ENCODE measurements around the gene PRICKLE2.

Gene PRICKLE2

GRCh38 chr3:64134882-64135281, 90.4 kb downstream of the PRICKLE2 start:
- H3K9me3 ChIP-seq (ENCODE audit: control insufficient read depth, low read length): no peaks in the 10 kb centered on the region
- H3K36me3 ChIP-seq (ENCODE audit: control insufficient read depth, insufficient read depth, low read length, severe bottlenecking): peaks cover 82% of the 10 kb centered on the region
- H3K9ac ChIP-seq (ENCODE audit: low read length): no peak overlapping the region
- DNase-seq (ENCODE audit: low read depth): no peak
- H3K4me1 ChIP-seq (ENCODE audit: control insufficient read depth, insufficient read depth, low read length): peaks cover 5% of the 10 kb centered on the region
- no peaks in the 10 kb centered on the region for H3K27me3 ChIP-seq (replicated peaks; ENCODE audit: control insufficient read depth, insufficient read depth, low read length)
- no peak overlapping the region for H3K4me3 ChIP-seq (ENCODE audit: low read length)

DNA sequence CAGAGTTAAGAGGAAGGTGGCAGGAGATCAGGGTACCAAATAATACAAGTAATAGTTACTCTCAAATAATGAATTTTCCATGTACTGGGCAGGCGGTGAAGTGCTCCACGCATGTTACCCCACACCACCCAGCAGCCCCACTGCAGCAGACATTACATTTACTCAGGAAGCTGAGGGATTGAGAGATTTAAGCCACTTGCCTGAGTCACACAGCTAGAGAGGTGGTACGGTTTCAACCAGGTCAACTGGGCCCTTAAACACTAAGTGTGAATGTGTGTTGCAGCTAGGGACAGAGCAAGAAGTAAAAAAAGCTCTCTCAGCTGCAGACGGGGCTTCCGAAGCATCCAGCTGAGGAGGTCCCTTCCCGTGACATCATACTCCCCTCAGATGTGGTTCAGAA, 91.3 kb downstream of the PRICKLE2 start:
- no peak for DNase-seq (ENCODE audit: low read depth)
- no peak overlapping the region for H3K4me3 ChIP-seq (ENCODE audit: low read length)

DNA sequence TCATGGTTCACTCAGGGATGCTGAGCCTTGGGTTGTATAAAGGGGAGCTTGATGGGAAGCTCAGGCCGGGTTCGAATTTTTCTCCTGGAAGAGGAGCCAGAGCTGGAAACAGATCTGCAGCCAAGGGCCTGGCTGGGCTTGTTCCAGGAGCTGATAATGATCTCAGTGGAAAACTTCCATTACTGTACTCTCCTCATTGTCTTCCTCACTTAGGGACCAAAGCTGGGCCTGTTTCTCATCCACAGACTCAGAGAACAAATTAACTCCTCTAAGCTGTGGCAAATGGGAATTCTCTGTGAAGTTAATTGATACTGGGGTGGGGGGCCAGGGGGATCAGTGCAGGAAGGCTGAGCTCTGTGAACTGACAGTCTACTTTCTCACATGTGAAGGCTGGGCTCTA, 92.0 kb downstream of the PRICKLE2 start:
- DNase-seq (ENCODE audit: low read depth): no peak
- no peak overlapping the region for H3K9ac ChIP-seq (ENCODE audit: low read length)
- no peaks in the 10 kb centered on the region for H3K27me3 ChIP-seq (replicated peaks; ENCODE audit: control insufficient read depth, insufficient read depth, low read length)
- no peaks in the 10 kb centered on the region for H3K9me3 ChIP-seq (ENCODE audit: control insufficient read depth, low read length)
- peaks cover 5% of the 10 kb centered on the region for H3K4me1 ChIP-seq (ENCODE audit: control insufficient read depth, insufficient read depth, low read length)
- no peak overlapping the region for H3K4me3 ChIP-seq (ENCODE audit: low read length)
- H3K36me3 ChIP-seq (ENCODE audit: control insufficient read depth, insufficient read depth, low read length, severe bottlenecking): peaks cover 75% of the 10 kb centered on the region

More for the DNA sequence above, 91.3 kb downstream of the PRICKLE2 start:
- H3K36me3 ChIP-seq (ENCODE audit: control insufficient read depth, insufficient read depth, low read length, severe bottlenecking): peaks cover 81% of the 10 kb centered on the region
- H3K9me3 ChIP-seq (ENCODE audit: control insufficient read depth, low read length): no peaks in the 10 kb centered on the region
- H3K4me1 ChIP-seq (ENCODE audit: control insufficient read depth, insufficient read depth, low read length): peaks cover 5% of the 10 kb centered on the region
- H3K27me3 ChIP-seq (replicated peaks; ENCODE audit: control insufficient read depth, insufficient read depth, low read length): no peaks in the 10 kb centered on the region
- no peak overlapping the region for H3K9ac ChIP-seq (ENCODE audit: low read length)

GRCh38 chr3:64131725-64132469, 93.4 kb downstream of the PRICKLE2 start:
- no peak overlapping the region for H3K9ac ChIP-seq (ENCODE audit: low read length)
- H3K9me3 ChIP-seq (ENCODE audit: control insufficient read depth, low read length): no peaks in the 10 kb centered on the region
- H3K4me1 ChIP-seq (ENCODE audit: control insufficient read depth, insufficient read depth, low read length): peaks cover 5% of the 10 kb centered on the region
- peak; percentile 32 for DNase-seq (ENCODE audit: low read depth)
- H3K36me3 ChIP-seq (ENCODE audit: control insufficient read depth, insufficient read depth, low read length, severe bottlenecking): peaks cover 72% of the 10 kb centered on the region
- H3K27me3 ChIP-seq (replicated peaks; ENCODE audit: control insufficient read depth, insufficient read depth, low read length): no peaks in the 10 kb centered on the region
- H3K4me3 ChIP-seq (ENCODE audit: low read length): no peak overlapping the region

GRCh38 chr3:64130436-64130835, 94.8 kb downstream of the PRICKLE2 start:
- no peaks in the 10 kb centered on the region for H3K9me3 ChIP-seq (ENCODE audit: control insufficient read depth, low read length)
- no peak overlapping the region for H3K4me3 ChIP-seq (ENCODE audit: low read length)
- no peak for DNase-seq (ENCODE audit: low read depth)
- peaks cover 5% of the 10 kb centered on the region for H3K4me1 ChIP-seq (ENCODE audit: control insufficient read depth, insufficient read depth, low read length)
- H3K36me3 ChIP-seq (ENCODE audit: control insufficient read depth, insufficient read depth, low read length, severe bottlenecking): peaks cover 62% of the 10 kb centered on the region
- H3K27me3 ChIP-seq (replicated peaks; ENCODE audit: control insufficient read depth, insufficient read depth, low read length): no peaks in the 10 kb centered on the region
- H3K9ac ChIP-seq (ENCODE audit: low read length): no peak overlapping the region

DNA sequence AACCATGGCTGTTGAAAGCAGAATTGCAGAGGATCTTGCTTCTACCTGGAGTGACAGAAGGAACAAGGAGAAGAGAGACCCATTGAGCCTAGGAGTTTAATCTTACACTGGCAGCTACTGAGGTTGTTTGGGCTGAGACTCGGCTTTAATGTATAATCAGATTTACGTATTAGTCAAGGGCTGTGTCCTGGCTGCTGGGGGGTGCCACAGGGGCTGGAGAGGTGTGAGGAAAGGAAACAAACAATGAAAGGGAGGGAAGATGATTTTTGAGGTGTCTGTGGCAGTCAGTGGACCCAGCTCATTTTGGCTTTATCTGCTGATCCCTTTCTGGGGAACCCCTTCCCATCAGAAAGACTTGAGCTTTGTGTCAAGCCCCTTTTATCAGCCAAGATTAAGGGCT, 95.7 kb downstream of the PRICKLE2 start:
- no peak overlapping the region for H3K9ac ChIP-seq (ENCODE audit: low read length)
- H3K9me3 ChIP-seq (ENCODE audit: control insufficient read depth, low read length): no peaks in the 10 kb centered on the region
- no peak overlapping the region for H3K4me3 ChIP-seq (ENCODE audit: low read length)
- DNase-seq (ENCODE audit: low read depth): no peak
- H3K27me3 ChIP-seq (replicated peaks; ENCODE audit: control insufficient read depth, insufficient read depth, low read length): no peaks in the 10 kb centered on the region
- H3K4me1 ChIP-seq (ENCODE audit: control insufficient read depth, insufficient read depth, low read length): peaks cover 5% of the 10 kb centered on the region
- H3K36me3 ChIP-seq (ENCODE audit: control insufficient read depth, insufficient read depth, low read length, severe bottlenecking): peaks cover 57% of the 10 kb centered on the region

DNA sequence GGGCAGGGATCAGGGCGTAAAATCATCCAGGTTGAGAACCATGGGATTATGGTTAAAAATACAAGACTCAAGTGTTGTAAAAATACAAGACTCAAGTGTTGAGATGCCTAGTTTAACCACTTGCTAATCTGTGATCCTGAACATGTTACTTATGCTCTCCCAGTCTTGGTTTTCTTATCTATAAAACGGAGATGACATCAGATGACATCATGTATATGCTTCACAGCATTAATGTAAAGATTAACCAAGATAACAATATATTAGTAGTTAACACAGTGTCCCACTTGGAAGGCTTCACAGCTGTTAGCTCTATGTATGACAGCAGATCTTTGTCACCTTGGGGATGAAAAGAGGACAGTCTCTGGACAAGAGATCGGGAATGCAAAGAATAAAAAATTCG, 96.2 kb downstream of the PRICKLE2 start:
- Histone ChIP-seq H3K9me3 (ENCODE audit: control insufficient read depth, low read length) (no peaks in the 10 kb centered on the region), H3K9ac (ENCODE audit: low read length) (no peak overlapping the region), H3K4me1 (ENCODE audit: control insufficient read depth, insufficient read depth, low read length) (peaks cover 5% of the 10 kb centered on the region), H3K36me3 (ENCODE audit: control insufficient read depth, insufficient read depth, low read length, severe bottlenecking) (peaks cover 52% of the 10 kb centered on the region), H3K27me3 (replicated peaks; ENCODE audit: control insufficient read depth, insufficient read depth, low read length) (no peaks in the 10 kb centered on the region), H3K4me3 (ENCODE audit: low read length) (no peak overlapping the region)
- DNase-seq (ENCODE audit: low read depth): no peak

- Histone ChIP-seq H3K4me1 (ENCODE audit: control insufficient read depth, insufficient read depth, low read length) (no peaks in the 10 kb centered on the region), H3K4me3 (ENCODE audit: low read length) (no peak overlapping the region), H3K36me3 (ENCODE audit: control insufficient read depth, insufficient read depth, low read length, severe bottlenecking) (peaks cover 51% of the 10 kb centered on the region), H3K9ac (ENCODE audit: low read length) (no peak overlapping the region), H3K9me3 (ENCODE audit: control insufficient read depth, low read length) (no peaks in the 10 kb centered on the region), H3K27me3 (replicated peaks; ENCODE audit: control insufficient read depth, insufficient read depth, low read length) (no peaks in the 10 kb centered on the region)
- DNase-seq (ENCODE audit: low read depth): no peak
These were observed 99.7 kb downstream of the PRICKLE2 start for GRCh38 chr3:64125561-64125960.

- Histone ChIP-seq H3K36me3 (ENCODE audit: control insufficient read depth, insufficient read depth, low read length, severe bottlenecking) (peaks cover 52% of the 10 kb centered on the region), H3K4me1 (ENCODE audit: control insufficient read depth, insufficient read depth, low read length) (no peaks in the 10 kb centered on the region), H3K9me3 (ENCODE audit: control insufficient read depth, low read length) (no peaks in the 10 kb centered on the region), H3K9ac (ENCODE audit: low read length) (no peak overlapping the region), H3K4me3 (ENCODE audit: low read length) (no peak overlapping the region), H3K27me3 (replicated peaks; ENCODE audit: control insufficient read depth, insufficient read depth, low read length) (no peaks in the 10 kb centered on the region)
- no peak for DNase-seq (ENCODE audit: low read depth)
These were observed 101.3 kb downstream of the PRICKLE2 start for GRCh38 chr3:64123931-64124330.

GRCh38 chr3:64122476-64122875, 102.8 kb downstream of the PRICKLE2 start:
- H3K9ac ChIP-seq (ENCODE audit: low read length): no peak overlapping the region
- no peaks in the 10 kb centered on the region for H3K27me3 ChIP-seq (replicated peaks; ENCODE audit: control insufficient read depth, insufficient read depth, low read length)
- DNase-seq (ENCODE audit: low read depth): no peak
- H3K9me3 ChIP-seq (ENCODE audit: control insufficient read depth, low read length): no peaks in the 10 kb centered on the region
- H3K36me3 ChIP-seq (ENCODE audit: control insufficient read depth, insufficient read depth, low read length, severe bottlenecking): peaks cover 48% of the 10 kb centered on the region
- no peaks in the 10 kb centered on the region for H3K4me1 ChIP-seq (ENCODE audit: control insufficient read depth, insufficient read depth, low read length)
- H3K4me3 ChIP-seq (ENCODE audit: low read length): no peak overlapping the region

DNA sequence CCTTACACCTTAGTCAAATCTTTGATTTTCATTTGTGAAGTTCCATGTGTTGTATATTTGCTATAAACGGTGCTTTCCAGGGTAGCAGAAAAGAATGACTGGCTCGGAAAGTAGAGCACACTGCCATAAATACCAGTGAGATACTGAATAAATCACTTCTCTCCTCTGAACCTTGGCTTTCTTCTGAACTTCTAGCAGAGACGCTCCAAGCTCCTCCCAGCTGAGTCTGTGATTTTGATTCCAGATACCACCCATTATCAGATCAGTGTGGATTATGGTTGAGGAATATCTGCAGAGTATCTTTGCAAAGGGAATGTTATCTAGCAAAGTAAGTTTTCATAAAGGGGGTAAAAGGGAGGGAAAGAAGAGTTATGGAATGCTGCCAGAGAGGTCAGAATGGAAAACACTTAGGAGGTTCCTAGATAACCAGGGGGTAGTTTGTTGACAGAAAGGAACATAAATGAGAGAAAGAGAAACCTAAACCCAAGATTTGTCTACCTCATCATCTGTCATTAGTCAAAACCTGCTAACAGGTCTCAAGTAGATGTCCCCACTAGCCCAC, 103.4 kb downstream of the PRICKLE2 start:
- H3K9ac ChIP-seq (ENCODE audit: low read length): no peak overlapping the region
- no peaks in the 10 kb centered on the region for H3K9me3 ChIP-seq (ENCODE audit: control insufficient read depth, low read length)
- H3K27me3 ChIP-seq (replicated peaks; ENCODE audit: control insufficient read depth, insufficient read depth, low read length): no peaks in the 10 kb centered on the region
- DNase-seq (ENCODE audit: low read depth): no peak
- H3K4me3 ChIP-seq (ENCODE audit: low read length): no peak overlapping the region
- H3K4me1 ChIP-seq (ENCODE audit: control insufficient read depth, insufficient read depth, low read length): no peaks in the 10 kb centered on the region
- peaks cover 41% of the 10 kb centered on the region for H3K36me3 ChIP-seq (ENCODE audit: control insufficient read depth, insufficient read depth, low read length, severe bottlenecking)

GRCh38 chr3:64120876-64121275, 104.4 kb downstream of the PRICKLE2 start:
- H3K4me1 ChIP-seq (ENCODE audit: control insufficient read depth, insufficient read depth, low read length): no peaks in the 10 kb centered on the region
- no peak overlapping the region for H3K9ac ChIP-seq (ENCODE audit: low read length)
- no peaks in the 10 kb centered on the region for H3K27me3 ChIP-seq (replicated peaks; ENCODE audit: control insufficient read depth, insufficient read depth, low read length)
- H3K4me3 ChIP-seq (ENCODE audit: low read length): no peak overlapping the region
- no peaks in the 10 kb centered on the region for H3K9me3 ChIP-seq (ENCODE audit: control insufficient read depth, low read length)
- H3K36me3 ChIP-seq (ENCODE audit: control insufficient read depth, insufficient read depth, low read length, severe bottlenecking): peaks cover 40% of the 10 kb centered on the region
- DNase-seq (ENCODE audit: low read depth): no peak
